Tibial artery (tissue), 4 donors: ENCODE measurements around the gene KCNS1.

ENCODE experiments used
- DNase-seq, 2 donors: peaks; one replicate each; pipeline ENCODE4 v3.0.0-alpha.2; 2019
- H3K27ac ChIP-seq, 2 donors: fragments of 200-600 bp; sonication (generic) in 1 of 2; 1 replicate in 1 of 2; 2 replicates in 1 of 2; pipeline ENCODE4 v1.5.1; 2018 to 2019; ENCODE audit warnings: mild to moderate bottlenecking in 1 of 2
- H3K27me3 ChIP-seq, 2 donors: fragments of 200-600 bp; sonication (generic) in 1 of 2; one replicate each; pipeline versions ENCODE4 v1.5.1 to v1.6.0; 2016 to 2019
- H3K36me3 ChIP-seq, 3 donors: fragments of 200-600 bp; sonication (generic) in 2 of 3; one replicate each; pipeline ENCODE4 v1.5.1; 2016 to 2019; ENCODE audit warnings: mild to moderate bottlenecking in 2 of 3
- H3K4me1 ChIP-seq, 4 donors: fragments of 200-600 bp; sonication (generic) in 2 of 4; 1 replicate in 3 of 4; 2 replicates in 1 of 4; pipeline ENCODE4 v1.5.1; 2016 to 2019
- H3K4me3 ChIP-seq, 2 donors: fragments of 200-600 bp; sonication (generic) in 1 of 2; 1 replicate in 1 of 2; 2 replicates in 1 of 2; pipeline ENCODE4 v1.5.1; 2018 to 2019; ENCODE audit warnings: mild to moderate bottlenecking in 2 of 2
- H3K9me3 ChIP-seq, 3 donors: fragments of 200-600 bp; sonication (generic) in 1 of 3; one replicate each; pipeline ENCODE4 v1.5.1; 2016 to 2019
- CTCF ChIP-seq, 2 experiments: fragments of 200-600 bp in 1 of 2; fragments of 450-650 bp in 1 of 2; IDR thresholded peaks; one replicate each; pipeline ENCODE4 v1.5.1; 2017 to 2019; ENCODE audit warnings: antibody characterized with exemption in 2 of 2, mild to moderate bottlenecking in 1 of 2, moderate library complexity in 1 of 2
- intact Hi-C: fragments of 100-400 bp; cut with DNase I; formaldehyde crosslinking; loops from one replicate; pipeline ENCODE4 v1.15.0; 2023; ENCODE audit warnings: low total_unique reads

Gene KCNS1

DNA sequence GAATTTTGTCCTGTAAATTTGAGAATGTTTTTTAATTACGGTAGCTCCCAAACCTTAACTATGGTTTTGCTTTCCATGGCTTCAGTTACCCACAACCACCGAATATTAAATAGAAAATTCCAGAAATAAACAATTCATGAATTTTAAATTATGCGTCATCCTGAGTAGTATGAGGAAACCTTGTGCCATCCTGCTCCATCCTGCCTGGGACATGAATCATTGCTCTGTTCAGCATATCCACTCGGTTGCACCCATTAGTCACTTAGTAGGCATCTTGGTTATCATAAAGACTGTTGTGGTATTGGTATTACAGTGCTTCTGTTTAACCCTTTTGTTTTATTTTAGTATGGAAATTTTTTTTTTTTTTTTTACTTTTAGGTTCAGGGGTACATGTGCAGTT lies 39.7 kb downstream of the KCNS1 start:
- Histone ChIP-seq H3K9me3 (no peaks in the 10 kb centered on the region), H3K36me3 (peaks cover 0 to 9% (median 3%) of the 10 kb centered on the region in 3 donors), H3K4me1 (no peaks in the 10 kb centered on the region), H3K27me3 (no peaks in the 10 kb centered on the region), H3K27ac (no peak overlapping the region), H3K4me3 (no peak overlapping the region)
- DNase-seq = no peak
- TF ChIP-seq CTCF (IDR thresholded peaks at IDR 0.05) = no peak
- intact Hi-C loops = no loop called here

- no peak for TF ChIP-seq CTCF (IDR thresholded peaks at IDR 0.05)
- no peaks in the 10 kb centered on the region for H3K4me1 ChIP-seq
- DNase-seq = no peak
- H3K27me3 ChIP-seq = no peaks in the 10 kb centered on the region
- no peak overlapping the region for H3K4me3 ChIP-seq
- intact Hi-C loops = no loop called here
- peaks cover 0 to 9% (median 3%) of the 10 kb centered on the region in 3 donors for H3K36me3 ChIP-seq
- H3K27ac ChIP-seq = no peak overlapping the region
- no peaks in the 10 kb centered on the region for H3K9me3 ChIP-seq
Measured at GRCh38 chr20:45060294-45060693, 40.6 kb downstream of the KCNS1 start.

DNA sequence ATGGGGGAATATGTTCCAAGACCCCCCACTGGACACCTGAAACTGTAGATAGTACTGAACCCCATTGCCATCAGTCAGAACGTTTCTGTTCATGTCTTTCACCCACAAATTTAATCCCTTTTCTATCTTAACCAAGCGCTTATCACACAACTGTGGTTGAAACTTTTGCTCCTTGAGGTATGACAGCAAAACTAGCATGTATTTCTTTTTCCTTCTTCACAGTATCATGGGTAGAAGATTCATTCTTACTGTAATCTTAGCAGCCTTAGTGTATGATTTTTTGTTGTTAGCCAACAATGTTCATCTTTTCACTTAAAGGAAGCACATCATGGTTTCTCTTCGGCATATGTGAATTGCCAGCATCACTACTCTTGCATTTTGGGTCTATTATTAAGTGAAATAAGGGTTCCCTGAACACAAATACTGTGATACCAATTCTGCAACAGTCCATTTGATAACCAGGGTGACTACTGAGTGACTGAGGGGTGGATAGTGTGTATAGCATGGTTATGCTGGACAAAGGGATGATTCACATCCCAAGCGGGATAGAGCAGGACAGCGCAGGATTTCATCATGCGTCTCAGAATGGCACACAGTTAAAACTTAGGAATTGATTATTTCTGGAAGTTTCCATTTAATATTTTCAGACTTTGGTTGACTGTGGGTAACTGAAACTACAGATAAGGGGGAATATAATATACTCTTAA lies 41.8 kb downstream of the KCNS1 start:
- no peak overlapping the region for H3K4me3 ChIP-seq
- H3K36me3 ChIP-seq = peaks cover 0 to 9% (median 3%) of the 10 kb centered on the region in 3 donors
- no peak overlapping the region for H3K27ac ChIP-seq
- peaks cover 0 to under 1% (median under 1%) of the 10 kb centered on the region in 4 donors for H3K4me1 ChIP-seq
- no peaks in the 10 kb centered on the region for H3K27me3 ChIP-seq
- TF ChIP-seq CTCF (IDR thresholded peaks at IDR 0.05) = no peak
- no peak for DNase-seq
- no peaks in the 10 kb centered on the region for H3K9me3 ChIP-seq
- intact Hi-C loops = no loop called here

GRCh38 chr20:45058168-45058850 lies 42.6 kb downstream of the KCNS1 start:
- TF ChIP-seq CTCF (IDR thresholded peaks at IDR 0.05) = no peak
- no peak for DNase-seq
- Histone ChIP-seq H3K4me3 (no peak overlapping the region), H3K4me1 (peaks cover 0 to 9% (median 6%) of the 10 kb centered on the region in 4 donors), H3K9me3 (no peaks in the 10 kb centered on the region), H3K27ac (no peak overlapping the region), H3K27me3 (no peaks in the 10 kb centered on the region), H3K36me3 (peaks cover 0 to 9% (median 3%) of the 10 kb centered on the region in 3 donors)
- intact Hi-C loops = no loop called here

- no peak for DNase-seq
- Histone ChIP-seq H3K9me3 (no peaks in the 10 kb centered on the region), H3K4me3 (no peak overlapping the region), H3K36me3 (peaks cover 0 to 9% (median 3%) of the 10 kb centered on the region in 3 donors), H3K27ac (no peak overlapping the region), H3K27me3 (no peaks in the 10 kb centered on the region), H3K4me1 (peaks cover 0 to 21% (median 14%) of the 10 kb centered on the region in 4 donors)
- no peak for TF ChIP-seq CTCF (IDR thresholded peaks at IDR 0.05)
- intact Hi-C loops = no loop called here
Measured at GRCh38 chr20:45056473-45057173, 44.3 kb downstream of the KCNS1 start.
